IMR-90 (cell line): Measurements from ENCODE around the gene PRSS8. TPM values are rescaled to one million over a fixed set of nuclear protein-coding genes. Genes with fewer than 3 reads are reported as not detected.
A peak's percentile ranks its signal among the peaks of the same experiment; 100 is the strongest.

Experiments used
- ATAC-seq: fragments of 200-7000 bp; cut with Tn5 transposase; 2 replicates; pipeline ENCODE4 v1.9.1; 2020; ENCODE audit warnings: low read depth, mild to moderate bottlenecking, moderate library complexity
- BruUV-seq: library from RNA; stranded (reverse); fragments of 400-500 nt; replicated peaks from 2 replicates; lab custom pipeline; 2021; lab: Mats Ljungman, UMichigan
- CTCF ChIA-PET: fragments of 300-600 bp; formaldehyde crosslinking; extraction: SDS; loops from one replicate; lab custom pipeline; 2021; ENCODE audit warnings: antibody characterized with exemption; lab: Yijun Ruan, JAX
- POLR2A ChIA-PET: fragments of 300-600 bp; sonication (Branson Sonifier 250); formaldehyde crosslinking; loops from one replicate; lab custom pipeline; 2022; ENCODE audit warnings: antibody characterized with exemption; ENCODE audit not compliant: unreplicated experiment; lab: Charles Lee
- DNase-seq: peaks from one replicate; pipeline ENCODE4 v3.0.0; 2013
- H2AFZ ChIP-seq: replicated peaks from 2 replicates; pipeline ENCODE3; 2013; ENCODE audit warnings: low read length, mild to moderate bottlenecking; ENCODE audit not compliant: poor library complexity
- H2AK5ac ChIP-seq: 2 replicates; pipeline ENCODE4 v1.6.1; 2013; ENCODE audit warnings: low read depth, low read length, inconsistent platforms
- H2AK9ac ChIP-seq: replicated peaks from 2 replicates; pipeline ENCODE3; 2013; ENCODE audit warnings: mild to moderate bottlenecking, low read depth, low read length, moderate library complexity; ENCODE audit not compliant: poor library complexity
- H2BK120ac ChIP-seq: 2 replicates; pipeline ENCODE4 v1.6.1; 2013; ENCODE audit warnings: low read depth, low read length, inconsistent platforms
- H2BK15ac ChIP-seq: 3 replicates; pipeline ENCODE4 v1.6.1; 2013; ENCODE audit warnings: low read depth, low read length, inconsistent platforms
- H2BK20ac ChIP-seq: 2 replicates; pipeline ENCODE4 v1.6.1; 2013; ENCODE audit warnings: low read depth, mild to moderate bottlenecking, inconsistent platforms, low read length, moderate library complexity
- H2BK5ac ChIP-seq: 2 replicates; pipeline ENCODE4 v1.6.1; 2013; ENCODE audit warnings: mild to moderate bottlenecking, low read depth, low read length, inconsistent platforms; ENCODE audit not compliant: poor library complexity, severe bottlenecking
- H3K14ac ChIP-seq: replicated peaks from 2 replicates; pipeline ENCODE4 v1.6.1; 2013; ENCODE audit warnings: low read depth, low read length, inconsistent platforms
- H3K18ac ChIP-seq: 2 replicates; pipeline ENCODE4 v1.6.1; 2013; ENCODE audit warnings: low read depth, low read length, control low read depth
- H3K23ac ChIP-seq: 2 replicates; pipeline ENCODE4 v1.6.1; 2013; ENCODE audit warnings: low read depth, low read length, inconsistent platforms
- H3K27ac ChIP-seq: 2 replicates; pipeline ENCODE4 v1.5.1; 2013; ENCODE audit warnings: mild to moderate bottlenecking, control low read depth, low read length; ENCODE audit not compliant: insufficient read depth
- H3K27me3 ChIP-seq: 2 replicates; pipeline ENCODE4 v1.6.1; 2013; ENCODE audit warnings: low read length; ENCODE audit not compliant: control insufficient read depth, insufficient read depth
- H3K36me3 ChIP-seq: 2 replicates; pipeline ENCODE4 v1.6.1; 2013; ENCODE audit warnings: low read length, mixed read lengths; ENCODE audit not compliant: control insufficient read depth, insufficient read depth
- H3K4ac ChIP-seq: 2 replicates; pipeline ENCODE4 v1.6.1; 2013; ENCODE audit warnings: low read depth, low read length, inconsistent platforms
- H3K4me1 ChIP-seq: 2 replicates; pipeline ENCODE4 v1.6.1; 2013; ENCODE audit warnings: low read length, mixed read lengths; ENCODE audit not compliant: control insufficient read depth, insufficient read depth
- H3K4me2 ChIP-seq: 2 replicates; pipeline ENCODE4 v1.6.1; 2013; ENCODE audit warnings: low read depth, mild to moderate bottlenecking, control low read depth, low read length, moderate library complexity
- H3K4me3 ChIP-seq: 2 replicates; pipeline ENCODE4 v1.5.1; 2013; ENCODE audit warnings: low read depth, mild to moderate bottlenecking, control low read depth, low read length, moderate library complexity; ENCODE audit not compliant: insufficient read depth
- H3K56ac ChIP-seq: 2 replicates; pipeline ENCODE4 v1.6.1; 2013; ENCODE audit warnings: low read length, inconsistent platforms; ENCODE audit not compliant: insufficient read depth; ENCODE audit errors: extremely low read depth
- H3K79me1 ChIP-seq, 2 experiments: 2 replicates each; pipeline ENCODE4 v1.6.1; 2013; ENCODE audit warnings: low read length in 2 of 2, inconsistent platforms in 1 of 2, low read depth in 1 of 2
- H3K9ac ChIP-seq: 2 replicates; pipeline ENCODE4 v1.6.1; 2013; ENCODE audit warnings: low read depth, low read length, control low read depth
- H3K9me1 ChIP-seq: 2 replicates; pipeline ENCODE4 v1.6.1; 2013; ENCODE audit warnings: low read length, inconsistent platforms; ENCODE audit not compliant: insufficient read depth
- H3K9me3 ChIP-seq: 2 replicates; pipeline ENCODE4 v1.6.1; 2013; ENCODE audit warnings: low read length; ENCODE audit not compliant: control insufficient read depth, insufficient read depth
- H4K20me1 ChIP-seq: 2 replicates; pipeline ENCODE4 v1.6.1; 2013; ENCODE audit warnings: low read length, inconsistent platforms; ENCODE audit not compliant: insufficient read depth
- H4K5ac ChIP-seq: 2 replicates; pipeline ENCODE4 v1.6.1; 2013; ENCODE audit warnings: mild to moderate bottlenecking, low read depth, low read length, control low read depth
- H4K8ac ChIP-seq, 2 experiments: 2 replicates each; pipeline ENCODE4 v1.6.1; 2013; ENCODE audit warnings: low read depth in 2 of 2, low read length in 2 of 2, control low read depth in 1 of 2, inconsistent platforms in 1 of 2
- H4K91ac ChIP-seq: 2 replicates; pipeline ENCODE4 v1.6.1; 2013; ENCODE audit warnings: low read depth, low read length, inconsistent platforms; ENCODE audit not compliant: insufficient read depth
- BHLHE40 ChIP-seq: fragments of 150-350 bp; IDR thresholded peaks from 2 replicates; pipeline ENCODE4 v1.6.1; 2016; ENCODE audit warnings: mild to moderate bottlenecking, low read depth, low read length
- CHD1 ChIP-seq: IDR thresholded peaks from 2 replicates; pipeline ENCODE4 v1.6.1; 2012; ENCODE audit warnings: low read depth, low read length, improper control_type of control experiment
- CTCF ChIP-seq: conservative IDR thresholded peaks from 2 replicates; pipeline ENCODE4 v1.5.1; 2012; ENCODE audit warnings: mild to moderate bottlenecking, low read depth, low read length, improper control_type of control experiment
- ELK1 ChIP-seq: fragments of 150-350 bp; IDR thresholded peaks from 2 replicates; pipeline ENCODE4 v1.6.1; 2016; ENCODE audit warnings: low read depth, mild to moderate bottlenecking, low read length, moderate library complexity, borderline replicate concordance
- FOS ChIP-seq: fragments of 150-350 bp; IDR thresholded peaks from 2 replicates; pipeline ENCODE4 v1.6.1; 2016; ENCODE audit warnings: low read depth, low read length
- MAFK ChIP-seq: IDR thresholded peaks from 2 replicates; pipeline ENCODE4 v1.6.1; 2012; ENCODE audit warnings: low read depth, low read length, improper control_type of control experiment
- MXI1 ChIP-seq: IDR thresholded peaks from 2 replicates; pipeline ENCODE4 v1.6.1; 2012; ENCODE audit warnings: low read depth, mild to moderate bottlenecking, low read length, moderate library complexity, borderline replicate concordance
- NFE2L2 ChIP-seq: fragments of 150-350 bp; IDR thresholded peaks from 2 replicates; pipeline ENCODE4 v1.6.1; 2016; ENCODE audit warnings: low read depth, mild to moderate bottlenecking, low read length
- POLR2A ChIP-seq: IDR thresholded peaks from 2 replicates; pipeline ENCODE4 v1.6.1; 2012; ENCODE audit warnings: mild to moderate bottlenecking, low read depth, low read length
- RAD21 ChIP-seq: IDR thresholded peaks from 2 replicates; pipeline ENCODE4 v1.6.1; 2012; ENCODE audit warnings: low read length, improper control_type of control experiment
- RFX5 ChIP-seq: IDR thresholded peaks from 2 replicates; pipeline ENCODE4 v1.8.0; 2012; ENCODE audit warnings: low read depth, mild to moderate bottlenecking, low read length, moderate library complexity
- SMC3 ChIP-seq: fragments of 150-350 bp; IDR thresholded peaks from 2 replicates; pipeline ENCODE4 v1.6.1; 2016; ENCODE audit warnings: low read depth, mild to moderate bottlenecking, antibody characterized with exemption, low read length, moderate library complexity
- USF2 ChIP-seq: fragments of 150-350 bp; IDR thresholded peaks from 2 replicates; pipeline ENCODE4 v1.6.1; 2017; ENCODE audit warnings: mild to moderate bottlenecking, antibody characterized with exemption, low read length, low read depth
- WGBS, 2 experiments: methylation state at CpG; one replicate each; pipeline versions ENCODE4 v1.1.5 to v1.1.7; 2013; ENCODE audit warnings: missing lambda C conversion rate in 2 of 2; ENCODE audit not compliant: insufficient read length in 1 of 2; ENCODE audit errors: extremely low coverage in 2 of 2; 5-methylcytosine and 5-hydroxymethylcytosine counted together
- dilution Hi-C: fragments of 300-500 bp; cut with HindIII; formaldehyde crosslinking; loops from one replicate; pipeline ENCODE4 v1.14.3; 2018; ENCODE audit warnings: low sequenced_read_pairs; ENCODE audit not compliant: unreplicated experiment
- in situ Hi-C: fragments of 300-500 bp; cut with MboI; formaldehyde crosslinking; loops from 3 replicates; pipeline ENCODE4 v1.14.3; 2019; ENCODE audit warnings: low sequenced_read_pairs, inconsistent platforms, mixed read lengths
- intact Hi-C: fragments of 100-400 bp; cut with micrococcal nuclease; formaldehyde crosslinking; loops from 2 replicates; pipeline ENCODE4 v1.10.0; 2022
- polyA plus RNA-seq, 3 experiments: library from polyadenylated mRNA; depleted of rRNA; stranded (reverse); fragments of >200 nt; gene quantifications; 2 replicates each; pipeline ENCODE4 v1.2.3, GENCODE V29; 2012; ENCODE audit warnings: low replicate concordance in 1 of 3
- total RNA-seq: library from RNA; depleted of rRNA; stranded (reverse); fragments of >200 nt; gene quantifications from 2 replicates; pipeline ENCODE4 v1.2.3, GENCODE V29; 2012

Gene PRSS8
- total and polyA plus RNA-seq, 2 of the 4 experiments (the other 2 are of a cell fraction): not detected

- peak overlapping the region; percentile 51; the same call in 1 of the 2 replicates for H3K18ac ChIP-seq
- H2BK15ac ChIP-seq: no peak overlapping the region
- H2AFZ ChIP-seq: peak overlapping the region; percentile 71
- H3K27ac ChIP-seq: peak overlapping the region; percentile 61
- 0 out of 2 replicates have a peak, but pooled peaks cover 3% of the 10 kb centered on the region for H3K4me1 ChIP-seq
- CTCF ChIA-PET: interaction anchor here (1.0 to 1.1 kb wide), 2 partner anchors 23 to 24 kb away, joined by 3 to 5 read pairs; no protein-coding TSS in a partner anchor
- H4K5ac ChIP-seq: peak overlapping the region; percentile 53
- peak; percentile 81 for DNase-seq
- peak overlapping the region; percentile 50 for H2AK9ac ChIP-seq
- dilution Hi-C loops (no loop called here), in situ Hi-C loops (no loop called here), intact Hi-C loops (no loop called here)
- no peaks in the 10 kb centered on the region for H3K27me3 ChIP-seq
- H3K14ac ChIP-seq: peak overlapping the region; percentile 51
- H3K9ac ChIP-seq: peak overlapping the region; percentile 79
- peak overlapping the region; percentile 59 for H3K56ac ChIP-seq
- H3K4me3 ChIP-seq: peak overlapping the region; percentile 66
- peaks cover 9% of the 10 kb centered on the region for H4K20me1 ChIP-seq
- WGBS, 2 experiments: 11% methylated on average over 3 of the region's 9 CpGs; no CpG with 5 or more reads in 1 of the 2 experiments
- POLR2A ChIA-PET: no interaction called here
- H3K4me2 ChIP-seq: peak overlapping the region; percentile 86
- H4K91ac ChIP-seq: peak overlapping the region; percentile 67; the same call in 1 of the 2 replicates
- peaks cover 22 to 47% of the 10 kb centered on the region in 2 experiments for H3K79me1 ChIP-seq
- H2BK5ac ChIP-seq: peak overlapping the region; percentile 23
- peak overlapping the region; percentile 65 for H3K4ac ChIP-seq
- peaks cover 16% of the 10 kb centered on the region for H3K36me3 ChIP-seq
- H3K23ac ChIP-seq: peak overlapping the region; percentile 76
- peak overlapping the region; percentile 76 for H2AK5ac ChIP-seq
- no peak overlapping the region for H2BK120ac ChIP-seq
- peak overlapping the region; percentile 75 to 82 for H4K8ac ChIP-seq
- H3K9me1 ChIP-seq: peaks cover 3% of the 10 kb centered on the region; the same call in 1 of the 2 replicates
- BruUV-seq: TSS peak; percentile 39
- no peak for ATAC-seq
- H3K9me3 ChIP-seq: no peaks in the 10 kb centered on the region
- no peak overlapping the region for H2BK20ac ChIP-seq
- TF ChIP-seq MAFK (no peak), POLR2A (peak; percentile 76; the same call in 1 of the 2 replicates), CTCF (no peak), BHLHE40 (no peak), USF2 (no peak), NFE2L2 (no peak), RAD21 (no peak), FOS (peak; percentile 15; the same call in 1 of the 2 replicates), SMC3 (no peak), RFX5 (0 out of 2 replicates have a peak, but pooled peaks have one; percentile 14), MXI1 (no peak), ELK1 (no peak), CHD1 (no peak; the same call in 1 of the 2 replicates)
Observed at GRCh38 chr16:31118223-31119155, 17.0 kb downstream of the PRSS8 start.
